Mononuclear cell (primary cell): Measurements from ENCODE around the gene PNMA6F. TPM values are rescaled to one million over a fixed set of nuclear protein-coding genes. Genes with fewer than 3 reads are reported as not detected.
"Not testable (repeated sequence)": the region's sequence is repeated elsewhere in the genome, so short reads cannot be mapped to it uniquely, and the experiment has no call there.

Experiments used
- H3K27me3 ChIP-seq: 2 replicates; pipeline ENCODE4 v1.6.0; 2011; ENCODE audit warnings: low read length, control low read depth; ENCODE audit not compliant: insufficient read depth
- H3K4me1 ChIP-seq: 2 replicates; pipeline ENCODE4 v1.5.1; 2011; ENCODE audit warnings: mild to moderate bottlenecking, low read length, control low read depth; ENCODE audit not compliant: insufficient read depth
- H3K4me3 ChIP-seq: 2 replicates; pipeline ENCODE4 v1.5.1; 2011; ENCODE audit warnings: mild to moderate bottlenecking, low read length, moderate library complexity
- H3K9me3 ChIP-seq: 2 replicates; pipeline ENCODE4 v1.5.1; 2011; ENCODE audit warnings: low read depth, mild to moderate bottlenecking, control low read depth, low read length
- total RNA-seq: library from RNA; depleted of rRNA; stranded (reverse); fragments of >200 nt; gene quantifications from one replicate; pipeline ENCODE4 v1.2.3, GENCODE V29; 2012

Gene PNMA6F
- total RNA-seq, 1 donor: not detected

DNA sequence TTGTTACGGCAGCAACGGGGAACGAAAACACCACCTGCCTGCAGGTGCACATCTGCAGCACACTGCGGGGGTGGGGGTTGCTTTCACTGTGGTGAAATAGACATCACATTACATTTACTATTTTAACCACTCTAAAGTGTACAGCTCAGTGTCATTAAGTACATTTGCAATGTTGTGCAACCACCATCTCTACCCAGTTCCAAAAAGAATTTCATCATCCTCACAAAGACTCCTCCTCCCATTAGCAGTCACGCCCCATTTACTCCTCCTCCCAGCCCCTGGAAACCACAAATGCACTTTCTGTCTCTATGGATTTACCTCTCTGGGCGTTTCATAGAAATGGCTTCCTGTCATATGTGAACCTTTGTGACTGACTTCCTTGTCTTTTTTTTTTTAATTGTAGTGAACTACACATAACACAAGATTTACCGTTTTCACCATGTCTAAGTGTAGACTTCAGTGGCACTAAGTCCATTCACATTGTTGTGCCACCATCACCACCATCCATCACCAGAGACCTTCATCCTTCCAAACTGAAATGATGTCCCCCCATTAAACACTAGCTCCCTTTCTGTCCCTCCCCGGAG, 28.0 kb downstream of the PNMA6F start:
- H3K9me3 ChIP-seq, H3K4me3 ChIP-seq, H3K27me3 ChIP-seq, H3K4me1 ChIP-seq: not testable (repeated sequence)

DNA sequence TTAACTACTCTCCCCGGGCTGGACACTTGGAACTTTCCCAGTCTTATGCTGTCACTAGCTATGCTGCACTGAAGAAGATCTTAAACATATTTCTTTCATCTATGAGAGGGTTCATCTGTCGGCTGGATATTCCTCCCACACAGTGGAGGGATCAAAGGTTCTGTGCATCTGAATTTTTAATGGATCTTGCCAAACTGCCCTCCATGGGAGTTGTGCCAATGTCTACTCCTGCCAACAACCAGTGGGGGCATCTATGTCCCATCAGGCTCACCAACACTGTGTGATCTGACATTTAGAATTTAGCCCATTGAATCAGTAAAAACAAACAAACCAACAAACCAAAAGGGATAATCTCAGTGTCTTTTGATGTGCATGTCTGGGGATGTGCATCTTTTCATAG, 32.8 kb downstream of the PNMA6F start:
- not testable (repeated sequence) for H3K4me3 ChIP-seq, H3K27me3 ChIP-seq, H3K4me1 ChIP-seq, H3K9me3 ChIP-seq

DNA sequence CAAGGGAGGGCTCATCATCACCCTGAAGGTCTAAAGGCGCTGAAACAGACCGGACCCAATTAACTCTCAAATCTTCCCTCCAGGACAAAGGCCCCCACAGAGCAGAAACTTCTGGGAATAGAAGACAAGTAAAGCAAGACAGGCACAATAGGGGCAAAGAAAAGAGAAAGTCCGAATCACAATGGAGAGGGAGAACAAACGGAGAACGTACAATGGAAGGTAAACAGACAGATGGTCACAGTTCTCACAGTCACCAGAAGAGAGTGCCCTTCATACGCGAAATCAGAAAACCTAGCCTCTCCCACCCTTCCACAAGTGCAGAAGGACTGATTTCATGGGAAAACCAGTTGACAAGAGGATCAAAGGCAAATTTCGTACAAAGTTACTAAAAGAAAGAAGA, 35.9 kb downstream of the PNMA6F start:
- not testable (repeated sequence) for H3K4me1 ChIP-seq, H3K27me3 ChIP-seq, H3K4me3 ChIP-seq, H3K9me3 ChIP-seq

DNA sequence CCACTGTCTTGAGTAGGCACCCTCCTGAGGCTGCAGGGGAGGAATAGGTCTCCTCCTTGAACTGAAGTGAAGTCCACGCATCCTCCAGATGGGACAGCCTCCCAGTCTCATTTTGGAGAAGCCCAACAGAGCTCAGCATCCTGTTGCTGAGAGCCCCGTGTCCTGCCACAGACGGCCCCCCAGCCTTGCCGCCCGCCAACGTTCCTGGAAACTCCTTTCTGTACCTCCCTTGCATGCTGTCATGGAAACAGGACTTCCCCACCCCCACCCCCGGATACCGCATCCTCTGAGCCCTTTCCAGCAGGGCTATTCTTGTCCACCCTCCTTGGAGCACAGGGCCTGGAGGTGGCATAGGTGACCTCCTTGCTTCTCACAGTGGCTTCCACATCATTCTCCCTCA, 37.6 kb downstream of the PNMA6F start:
- not testable (repeated sequence) for H3K27me3 ChIP-seq, H3K4me3 ChIP-seq, H3K9me3 ChIP-seq, H3K4me1 ChIP-seq

DNA sequence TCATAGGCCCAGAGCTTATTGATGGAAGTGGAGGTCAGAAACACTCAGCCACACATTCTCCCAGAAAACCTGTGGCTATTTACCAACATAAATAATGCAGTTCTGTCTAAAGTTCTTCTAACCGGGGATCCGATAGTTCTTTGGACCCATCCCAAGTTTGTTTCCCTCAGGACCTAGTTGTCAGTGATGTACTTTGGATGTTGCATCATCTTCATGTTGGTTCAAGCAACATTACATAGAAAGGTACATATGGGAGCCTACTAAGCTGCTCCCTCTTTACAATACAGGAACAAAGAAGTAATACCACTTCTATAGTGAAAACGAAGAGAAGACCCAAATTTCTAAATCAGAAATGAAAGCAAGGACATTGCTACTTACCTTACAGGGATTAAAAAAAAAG, 39.8 kb downstream of the PNMA6F start:
- H3K27me3 ChIP-seq, H3K9me3 ChIP-seq, H3K4me1 ChIP-seq, H3K4me3 ChIP-seq: not testable (repeated sequence)

DNA sequence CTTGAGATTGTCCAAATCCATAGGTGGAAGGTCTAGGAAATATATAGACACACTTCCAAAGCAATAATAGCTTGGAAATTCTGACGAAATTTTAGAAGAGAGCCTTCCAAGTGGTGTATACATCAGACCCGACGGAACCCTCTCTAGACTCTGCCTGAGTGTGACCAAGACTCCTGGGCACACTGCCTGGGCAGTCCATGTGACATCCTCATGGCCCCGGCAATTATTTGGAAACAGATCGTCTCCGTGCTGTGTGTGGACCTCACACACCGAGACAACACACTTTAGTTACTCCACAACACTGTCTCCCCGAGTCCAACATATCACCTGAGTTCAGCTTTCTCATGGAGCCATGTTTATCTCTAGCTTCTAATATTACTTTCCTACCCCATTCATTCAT, 42.3 kb downstream of the PNMA6F start:
- not testable (repeated sequence) for H3K4me3 ChIP-seq, H3K4me1 ChIP-seq, H3K27me3 ChIP-seq, H3K9me3 ChIP-seq

GRCh38 chrX:153276049-153276448, 45.5 kb downstream of the PNMA6F start:
- H3K4me3 ChIP-seq: not testable (repeated sequence)

DNA sequence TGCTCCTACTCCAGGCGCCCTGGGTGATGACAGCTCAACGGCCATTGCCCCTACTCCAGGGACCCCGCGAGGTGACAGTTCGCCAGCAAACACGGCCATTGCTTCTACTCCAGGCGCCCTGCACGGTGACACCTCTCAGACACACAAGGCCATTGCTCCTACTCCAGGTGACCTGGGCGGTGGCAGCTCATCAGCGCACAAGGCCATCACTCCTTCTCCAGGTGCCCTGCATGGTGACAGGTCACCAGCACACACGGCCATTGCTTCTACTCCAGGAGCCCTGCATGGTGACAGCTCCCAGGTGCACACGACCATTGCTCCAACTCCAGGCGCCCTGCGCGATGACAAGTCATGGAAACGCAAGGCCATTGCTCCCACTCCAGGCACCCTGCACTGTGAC, 46.1 kb downstream of the PNMA6F start:
- H3K4me3 ChIP-seq, H3K27me3 ChIP-seq, H3K4me1 ChIP-seq, H3K9me3 ChIP-seq: not testable (repeated sequence)

More at GRCh38 chrX:153276049-153276448, 45.5 kb downstream of the PNMA6F start:
- H3K9me3 ChIP-seq, H3K4me1 ChIP-seq, H3K27me3 ChIP-seq: not testable (repeated sequence)

DNA sequence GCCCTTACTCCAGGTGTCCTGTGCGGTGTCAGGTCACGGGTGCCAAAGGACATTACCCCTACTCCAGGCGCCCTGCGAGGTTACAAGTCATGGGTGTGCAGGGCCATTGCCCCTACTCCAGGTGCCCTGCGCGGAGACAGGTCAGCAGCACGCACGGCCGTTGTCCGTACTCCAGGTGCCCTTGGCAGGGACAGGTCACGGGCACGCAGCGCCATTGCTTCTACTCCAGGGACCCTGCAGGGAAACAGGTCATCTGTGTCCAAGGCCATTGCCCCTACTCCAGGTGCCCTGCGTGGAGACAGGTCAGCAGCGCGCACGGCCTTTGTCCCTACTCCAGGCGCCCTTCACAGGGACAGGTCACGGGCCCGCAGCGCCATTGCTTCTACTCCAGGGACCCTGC, 49.0 kb downstream of the PNMA6F start:
- not testable (repeated sequence) for H3K27me3 ChIP-seq, H3K9me3 ChIP-seq, H3K4me1 ChIP-seq, H3K4me3 ChIP-seq

- not testable (repeated sequence) for H3K4me1 ChIP-seq, H3K9me3 ChIP-seq, H3K27me3 ChIP-seq, H3K4me3 ChIP-seq
Observed at GRCh38 chrX:153272070-153272469, 49.5 kb downstream of the PNMA6F start.

Other genes with a start within 250 kb of the PNMA6F start
- gene PNMA6A, start 249.3 kb downstream of the PNMA6F start, total RNA-seq: 0.10 TPM
- gene MAGEA1, start 142.5 kb downstream of the PNMA6F start, total RNA-seq: not detected
- 7.8 TPM for gene ZNF275, start 12.4 kb upstream of the PNMA6F start, total RNA-seq
- gene PNMA6E, start 79.6 kb upstream of the PNMA6F start, total RNA-seq: 0.10 TPM
- 0.63 TPM for gene ZFP92, start 89.7 kb upstream of the PNMA6F start, total RNA-seq
- gene TREX2, start 124.3 kb upstream of the PNMA6F start, total RNA-seq: 1.2 TPM
- 11.8 TPM for gene HAUS7, start 148.8 kb upstream of the PNMA6F start, total RNA-seq
- not detected for gene BGN, start 173.2 kb upstream of the PNMA6F start, total RNA-seq
- gene ATP2B3, start 195.9 kb upstream of the PNMA6F start, total RNA-seq: not detected